Subcutaneous adipose tissue (tissue), 4 donors: ENCODE data around the gene TSPAN10. TPM values are rescaled to one million over a fixed set of nuclear protein-coding genes. Genes with fewer than 3 reads are reported as not detected.

Source experiments
- total RNA-seq, 4 donors: library from RNA; depleted of rRNA; stranded (reverse); fragments of >200 nt; gene quantifications; one replicate each; pipeline ENCODE4 v1.1.0, GENCODE V29; 2016
- TF ChIP-seq, protein P1 (sequence below): fragments of 450-650 bp; IDR thresholded peaks from one replicate; pipeline ENCODE4 v1.5.1; 2016; ENCODE audit warnings: low read depth, mild to moderate bottlenecking, control low read depth, antibody characterized with exemption, moderate library complexity

Gene TSPAN10
- total RNA-seq, 4 donors from 2014 or later, result 0.44 to 2.4 (median 0.68) TPM; not detected in 1

- TF ChIP-seq, protein P1, sequence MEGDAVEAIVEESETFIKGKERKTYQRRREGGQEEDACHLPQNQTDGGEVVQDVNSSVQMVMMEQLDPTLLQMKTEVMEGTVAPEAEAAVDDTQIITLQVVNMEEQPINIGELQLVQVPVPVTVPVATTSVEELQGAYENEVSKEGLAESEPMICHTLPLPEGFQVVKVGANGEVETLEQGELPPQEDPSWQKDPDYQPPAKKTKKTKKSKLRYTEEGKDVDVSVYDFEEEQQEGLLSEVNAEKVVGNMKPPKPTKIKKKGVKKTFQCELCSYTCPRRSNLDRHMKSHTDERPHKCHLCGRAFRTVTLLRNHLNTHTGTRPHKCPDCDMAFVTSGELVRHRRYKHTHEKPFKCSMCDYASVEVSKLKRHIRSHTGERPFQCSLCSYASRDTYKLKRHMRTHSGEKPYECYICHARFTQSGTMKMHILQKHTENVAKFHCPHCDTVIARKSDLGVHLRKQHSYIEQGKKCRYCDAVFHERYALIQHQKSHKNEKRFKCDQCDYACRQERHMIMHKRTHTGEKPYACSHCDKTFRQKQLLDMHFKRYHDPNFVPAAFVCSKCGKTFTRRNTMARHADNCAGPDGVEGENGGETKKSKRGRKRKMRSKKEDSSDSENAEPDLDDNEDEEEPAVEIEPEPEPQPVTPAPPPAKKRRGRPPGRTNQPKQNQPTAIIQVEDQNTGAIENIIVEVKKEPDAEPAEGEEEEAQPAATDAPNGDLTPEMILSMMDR, result no peak
Measured at GRCh38 chr17:81601525-81602120, 35.4 kb upstream of the TSPAN10 start.

- TF ChIP-seq, protein P1, result no peak
Measured at GRCh38 chr17:81603846-81604610, 33.0 kb upstream of the TSPAN10 start.

GRCh38 chr17:81607431-81607830, 29.6 kb upstream of the TSPAN10 start:
- TF ChIP-seq, protein P1, result no peak

- TF ChIP-seq, protein P1, result no peak
Measured at GRCh38 chr17:81608082-81608481, 28.9 kb upstream of the TSPAN10 start.

- TF ChIP-seq, protein P1, result no peak
Measured at GRCh38 chr17:81608605-81609004, 28.4 kb upstream of the TSPAN10 start.

DNA sequence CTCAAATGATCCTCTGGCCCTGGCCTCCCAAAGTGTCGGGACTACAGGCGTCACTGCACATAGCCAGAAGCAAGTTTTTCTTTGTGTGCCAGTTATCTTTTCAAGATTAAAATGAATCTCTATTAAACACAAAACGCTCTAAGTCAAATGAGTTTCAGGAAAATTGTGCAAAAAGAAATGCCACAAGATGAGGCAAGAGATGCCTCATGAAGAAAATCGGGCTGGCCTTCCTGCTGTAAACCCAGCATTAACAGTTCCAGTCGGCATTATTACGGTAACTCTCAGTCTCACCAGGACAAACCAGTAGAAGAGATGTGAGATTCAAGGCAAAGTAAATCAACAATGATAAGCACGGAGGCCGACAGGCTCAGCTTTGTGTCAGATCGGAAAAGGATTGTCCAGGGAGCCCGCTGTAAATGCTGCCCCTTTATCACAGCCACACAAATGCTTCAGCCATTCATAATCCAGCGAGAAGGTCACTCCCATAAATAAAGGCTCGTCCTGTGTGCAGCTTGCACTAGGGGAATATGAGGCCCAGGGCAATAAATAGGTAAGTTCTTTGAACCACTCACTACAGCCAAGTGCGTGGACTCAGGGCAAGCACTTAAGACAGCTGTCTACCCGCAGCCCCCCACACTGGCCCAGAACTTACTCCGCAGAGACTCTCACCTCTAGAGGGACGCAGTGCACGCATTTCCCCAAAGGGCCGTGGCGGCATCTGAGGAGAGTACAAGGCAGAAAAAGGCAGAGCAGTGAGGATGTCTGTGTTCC, 27.3 kb upstream of the TSPAN10 start:
- TF ChIP-seq, protein P1, result no peak
